ENCODE data around the gene KRT77. TPM values are rescaled to one million over a fixed set of nuclear protein-coding genes. Genes with fewer than 3 reads are reported as not detected.

KRT77 gene
- total and polyA plus RNA-seq, 7 donors: 0.01 TPM; not detected in 6

DNA sequence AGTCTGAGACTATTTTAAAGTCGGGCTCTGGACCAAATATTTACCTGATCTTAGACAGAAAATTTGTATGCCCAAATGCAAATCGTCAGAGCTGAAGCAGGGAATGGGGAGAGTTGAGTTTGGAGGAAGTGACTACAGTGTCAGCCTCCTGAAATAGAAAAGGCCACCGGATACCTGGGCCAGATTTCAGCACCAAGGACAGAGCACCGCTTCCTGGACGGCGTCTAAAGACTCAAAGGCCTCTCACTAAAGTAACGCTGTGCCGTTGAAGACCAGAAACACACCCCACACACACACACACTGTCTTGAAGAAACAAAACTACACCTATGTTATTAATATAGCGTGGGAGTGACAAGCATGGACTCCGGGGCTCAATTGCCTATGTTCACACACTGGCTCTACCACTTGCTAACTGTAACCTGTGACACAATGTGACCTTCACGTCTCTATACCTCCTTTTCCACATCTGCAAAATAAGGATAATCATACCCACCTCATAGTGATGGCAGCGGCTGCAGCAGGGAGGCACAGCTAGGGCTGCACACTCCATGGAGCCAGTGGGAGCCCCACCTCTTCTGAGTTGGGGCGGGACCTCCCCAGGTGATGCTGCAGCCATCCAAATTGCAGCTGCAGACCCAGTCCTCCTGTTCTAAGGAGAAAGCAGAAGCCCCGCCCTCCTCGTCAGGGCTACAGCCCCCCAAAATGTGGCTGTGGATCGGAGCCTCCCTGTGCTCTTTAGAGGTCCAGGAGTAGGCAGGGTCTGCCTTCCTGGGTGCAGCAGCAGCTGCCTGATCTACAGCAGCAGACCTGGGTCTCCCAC lies 38.3 kb upstream of the KRT77 start:
- peaks cover 0 to 12% (median 4%) of the 10 kb centered on the region in 3 donors for H3K27me3 ChIP-seq
- no peaks in the 10 kb centered on the region for H3K4me1 ChIP-seq
- 13 to 16% methylated on average over 16 of the region's 16 CpGs for WGBS, 2 donors
- H3K9me3 ChIP-seq: no peaks in the 10 kb centered on the region
- no peaks in the 10 kb centered on the region for H3K36me3 ChIP-seq
- no peak for DNase-seq
- no peak for TF ChIP-seq POLR2A (IDR thresholded peaks at IDR 0.05)
- TF ChIP-seq POLR2AphosphoS5 (IDR thresholded peaks at IDR 0.05): no peak
- no peak for TF ChIP-seq EP300 (IDR thresholded peaks at IDR 0.05)
- TF ChIP-seq, protein P1, sequence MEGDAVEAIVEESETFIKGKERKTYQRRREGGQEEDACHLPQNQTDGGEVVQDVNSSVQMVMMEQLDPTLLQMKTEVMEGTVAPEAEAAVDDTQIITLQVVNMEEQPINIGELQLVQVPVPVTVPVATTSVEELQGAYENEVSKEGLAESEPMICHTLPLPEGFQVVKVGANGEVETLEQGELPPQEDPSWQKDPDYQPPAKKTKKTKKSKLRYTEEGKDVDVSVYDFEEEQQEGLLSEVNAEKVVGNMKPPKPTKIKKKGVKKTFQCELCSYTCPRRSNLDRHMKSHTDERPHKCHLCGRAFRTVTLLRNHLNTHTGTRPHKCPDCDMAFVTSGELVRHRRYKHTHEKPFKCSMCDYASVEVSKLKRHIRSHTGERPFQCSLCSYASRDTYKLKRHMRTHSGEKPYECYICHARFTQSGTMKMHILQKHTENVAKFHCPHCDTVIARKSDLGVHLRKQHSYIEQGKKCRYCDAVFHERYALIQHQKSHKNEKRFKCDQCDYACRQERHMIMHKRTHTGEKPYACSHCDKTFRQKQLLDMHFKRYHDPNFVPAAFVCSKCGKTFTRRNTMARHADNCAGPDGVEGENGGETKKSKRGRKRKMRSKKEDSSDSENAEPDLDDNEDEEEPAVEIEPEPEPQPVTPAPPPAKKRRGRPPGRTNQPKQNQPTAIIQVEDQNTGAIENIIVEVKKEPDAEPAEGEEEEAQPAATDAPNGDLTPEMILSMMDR (IDR thresholded peaks at IDR 0.05): no peak
- H3K4me3 ChIP-seq: no peak overlapping the region
- intact Hi-C loops (cut with DNase I): no loop called here
- no peak overlapping the region for H3K27ac ChIP-seq

DNA sequence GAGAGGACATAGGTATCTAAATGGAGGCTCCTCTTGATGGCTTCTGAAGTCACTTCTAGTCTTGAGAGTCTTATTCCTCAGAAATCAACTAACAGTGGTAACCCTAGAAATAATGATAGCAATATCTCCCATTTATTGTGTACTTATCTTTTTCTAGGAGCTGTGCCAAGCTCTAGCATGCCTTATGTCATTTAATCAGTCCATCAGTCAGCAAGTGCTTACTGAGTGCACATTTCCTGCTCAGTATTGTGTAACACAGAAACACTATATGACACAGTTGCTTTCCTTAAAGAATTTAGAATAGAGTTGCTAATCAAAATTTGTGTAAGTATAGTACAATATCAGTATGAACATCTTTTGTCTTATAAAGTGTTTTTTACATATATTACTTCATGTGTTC lies 37.3 kb upstream of the KRT77 start:
- Histone ChIP-seq H3K4me1 (no peaks in the 10 kb centered on the region), H3K36me3 (no peaks in the 10 kb centered on the region), H3K27me3 (peaks cover 0 to 12% (median 8%) of the 10 kb centered on the region in 3 donors), H3K9me3 (no peaks in the 10 kb centered on the region), H3K27ac (no peak overlapping the region), H3K4me3 (no peak overlapping the region)
- intact Hi-C loops (cut with DNase I): no loop called here
- TF ChIP-seq, protein P1 (IDR thresholded peaks at IDR 0.05): no peak
- TF ChIP-seq POLR2AphosphoS5 (IDR thresholded peaks at IDR 0.05): no peak
- TF ChIP-seq EP300 (IDR thresholded peaks at IDR 0.05): no peak
- DNase-seq: no peak

DNA sequence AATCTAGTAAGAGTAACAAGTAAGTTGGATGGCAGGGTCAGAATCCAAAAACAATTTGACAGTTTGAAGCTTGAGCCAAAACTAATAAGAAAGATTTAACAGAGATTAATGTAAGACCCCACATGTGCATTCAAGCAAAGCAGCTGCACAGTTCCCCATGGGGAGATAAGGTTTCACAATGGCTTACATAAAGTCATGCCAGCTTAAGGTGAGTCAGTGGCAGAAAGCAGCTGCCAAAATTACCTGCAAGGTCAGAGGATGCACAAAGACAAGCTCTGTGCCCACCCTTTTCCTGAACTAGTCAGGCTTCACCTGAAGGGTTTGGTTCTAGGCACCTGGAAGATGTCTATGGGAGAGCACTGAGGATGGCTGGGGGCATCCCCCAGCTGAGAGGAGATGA lies 36.6 kb upstream of the KRT77 start:
- TF ChIP-seq POLR2A (IDR thresholded peaks at IDR 0.05): no peak
- TF ChIP-seq, protein P1 (IDR thresholded peaks at IDR 0.05): no peak
- no peak for TF ChIP-seq EP300 (IDR thresholded peaks at IDR 0.05)
- TF ChIP-seq POLR2AphosphoS5 (IDR thresholded peaks at IDR 0.05): no peak
- no peaks in the 10 kb centered on the region for H3K4me1 ChIP-seq
- intact Hi-C loops (cut with DNase I): no loop called here
- no peak for DNase-seq
- no peak overlapping the region for H3K27ac ChIP-seq
- H3K9me3 ChIP-seq: no peaks in the 10 kb centered on the region
- H3K27me3 ChIP-seq: peaks cover 0 to 17% (median 8%) of the 10 kb centered on the region in 3 donors
- H3K4me3 ChIP-seq: no peak overlapping the region
- no peaks in the 10 kb centered on the region for H3K36me3 ChIP-seq

DNA sequence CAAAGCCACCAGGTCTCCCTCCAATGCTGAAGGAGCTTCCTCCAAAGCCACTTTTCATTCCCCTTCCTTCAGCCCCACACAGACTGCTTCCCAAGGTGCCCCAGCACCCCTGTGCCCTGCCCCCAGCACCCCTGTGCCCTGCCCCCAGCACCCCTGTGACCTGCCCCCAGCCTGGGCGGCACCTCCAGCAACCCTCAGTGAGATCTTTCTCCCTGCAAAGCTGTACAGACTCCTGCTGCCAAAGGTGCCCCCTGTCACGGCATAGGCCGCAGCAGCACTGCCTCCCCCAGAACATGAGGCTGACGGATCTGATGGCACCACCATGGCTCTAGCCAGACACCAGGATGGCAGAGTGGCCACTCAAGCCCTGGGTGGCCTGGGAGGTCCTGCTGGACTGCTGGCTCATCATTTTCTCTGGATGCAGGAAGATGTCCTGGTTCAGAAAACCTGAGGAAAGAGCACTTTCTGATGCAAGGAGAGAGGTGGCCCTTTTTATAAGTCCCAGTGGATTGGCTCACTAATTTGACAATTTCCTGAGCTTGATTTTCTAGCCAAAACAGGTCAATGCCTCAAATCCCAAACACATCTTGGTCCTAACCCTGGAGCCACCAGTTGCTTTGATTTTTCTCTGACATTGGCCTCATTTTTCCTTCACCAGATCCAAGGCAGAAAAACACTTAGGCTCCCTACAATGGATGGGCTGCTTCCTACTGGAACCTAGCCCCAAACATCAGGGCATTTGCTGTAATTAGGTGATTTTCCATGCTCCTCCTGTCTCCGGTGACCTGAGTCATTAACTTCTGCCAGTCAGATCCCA lies 32.7 kb upstream of the KRT77 start:
- Histone ChIP-seq H3K9me3 (no peaks in the 10 kb centered on the region), H3K27me3 (peaks cover 0 to 10% (median 4%) of the 10 kb centered on the region in 3 donors), H3K27ac (no peak overlapping the region), H3K36me3 (no peaks in the 10 kb centered on the region), H3K4me1 (no peaks in the 10 kb centered on the region), H3K4me3 (no peak overlapping the region)
- DNase-seq: no peak
- no peak for TF ChIP-seq POLR2AphosphoS5 (IDR thresholded peaks at IDR 0.05)
- TF ChIP-seq POLR2A (IDR thresholded peaks at IDR 0.05): no peak
- no peak for TF ChIP-seq EP300 (IDR thresholded peaks at IDR 0.05)
- TF ChIP-seq, protein P1 (IDR thresholded peaks at IDR 0.05): no peak
- WGBS, 2 donors: 68 to 77% methylated on average over 5 of the region's 5 CpGs
- intact Hi-C loops (cut with DNase I): no loop called here

Data from sigmoid colon (tissue), 7 donors.